Peyer's patch (tissue), 4 donors: ENCODE measurements around the gene HACD2. TPM values are rescaled to one million over a fixed set of nuclear protein-coding genes. Genes with fewer than 3 reads are reported as not detected.

ENCODE experiments used
- DNase-seq, 3 donors: peaks; one replicate each; pipeline ENCODE4 v3.0.0-alpha.2; 2017 to 2019
- H3K27ac ChIP-seq, 4 donors: fragments of 200-600 bp; sonication (generic); one replicate each; pipeline ENCODE4 v1.5.1; 2016 to 2019
- H3K27me3 ChIP-seq, 2 donors: fragments of 200-600 bp; sonication (generic); one replicate each; pipeline ENCODE4 v1.5.1; 2019
- H3K36me3 ChIP-seq, 3 donors: fragments of 200-600 bp; sonication (generic); one replicate each; pipeline ENCODE4 v1.5.1; 2016 to 2019
- H3K4me1 ChIP-seq, 4 donors: fragments of 200-600 bp; sonication (generic); one replicate each; pipeline ENCODE4 v1.5.1; 2016 to 2019
- H3K4me3 ChIP-seq, 4 donors: fragments of 200-600 bp; sonication (generic); 1 replicate in 3 of 4; 2 replicates in 1 of 4; pipeline ENCODE4 v1.5.1; 2016 to 2019; ENCODE audit warnings: mild to moderate bottlenecking in 1 of 4
- H3K9me3 ChIP-seq, 4 donors: fragments of 200-600 bp; sonication (generic); one replicate each; pipeline ENCODE4 v1.5.1; 2016 to 2019; ENCODE audit warnings: mild to moderate bottlenecking in 1 of 4
- POLR2A ChIP-seq, 2 donors: fragments of 450-650 bp; IDR thresholded peaks; one replicate each; pipeline ENCODE4 v1.5.1; 2017; ENCODE audit warnings: antibody characterized with exemption in 2 of 2, mild to moderate bottlenecking in 2 of 2, moderate library complexity in 2 of 2
- total RNA-seq, 4 donors: library from RNA; depleted of rRNA; stranded (reverse); fragments of >200 nt; gene quantifications; one replicate each; pipeline ENCODE4 v1.1.0, GENCODE V29; 2016
- TF ChIP-seq, protein P1 (sequence below), 6 experiments: fragments of 450-650 bp in 4 of 6; fragments of 200-600 bp in 2 of 6; sonication (generic) in 1 of 6; IDR thresholded peaks; one replicate each; pipeline ENCODE4 v1.5.1; 2017 to 2019; ENCODE audit warnings: antibody characterized with exemption in 6 of 6, mild to moderate bottlenecking in 3 of 6, moderate library complexity in 1 of 6

HACD2 gene
- total RNA-seq, 4 donors from 2014 or later = 19.8 to 53.6 (median 27.6) TPM

DNA sequence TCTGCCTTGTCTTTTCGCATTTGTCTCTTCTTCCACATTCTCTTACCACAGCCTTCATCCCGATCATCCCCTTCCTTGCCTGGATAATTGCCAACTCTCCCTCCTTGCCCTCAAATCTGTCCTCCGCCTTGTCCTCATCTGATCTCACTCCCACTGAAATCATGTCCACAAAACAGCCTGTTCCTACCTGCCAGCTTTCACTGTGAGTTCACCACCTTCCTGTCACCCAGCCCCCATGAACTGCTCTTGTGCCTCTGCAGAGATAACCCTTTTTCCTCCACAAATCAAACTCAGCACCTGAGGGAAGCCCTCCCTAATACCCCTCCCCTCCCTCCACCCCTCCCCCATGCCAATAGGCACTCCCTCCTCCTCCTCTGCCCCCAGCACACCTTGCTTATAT lies 131.2 kb downstream of the HACD2 start:
- TF ChIP-seq, protein P1, sequence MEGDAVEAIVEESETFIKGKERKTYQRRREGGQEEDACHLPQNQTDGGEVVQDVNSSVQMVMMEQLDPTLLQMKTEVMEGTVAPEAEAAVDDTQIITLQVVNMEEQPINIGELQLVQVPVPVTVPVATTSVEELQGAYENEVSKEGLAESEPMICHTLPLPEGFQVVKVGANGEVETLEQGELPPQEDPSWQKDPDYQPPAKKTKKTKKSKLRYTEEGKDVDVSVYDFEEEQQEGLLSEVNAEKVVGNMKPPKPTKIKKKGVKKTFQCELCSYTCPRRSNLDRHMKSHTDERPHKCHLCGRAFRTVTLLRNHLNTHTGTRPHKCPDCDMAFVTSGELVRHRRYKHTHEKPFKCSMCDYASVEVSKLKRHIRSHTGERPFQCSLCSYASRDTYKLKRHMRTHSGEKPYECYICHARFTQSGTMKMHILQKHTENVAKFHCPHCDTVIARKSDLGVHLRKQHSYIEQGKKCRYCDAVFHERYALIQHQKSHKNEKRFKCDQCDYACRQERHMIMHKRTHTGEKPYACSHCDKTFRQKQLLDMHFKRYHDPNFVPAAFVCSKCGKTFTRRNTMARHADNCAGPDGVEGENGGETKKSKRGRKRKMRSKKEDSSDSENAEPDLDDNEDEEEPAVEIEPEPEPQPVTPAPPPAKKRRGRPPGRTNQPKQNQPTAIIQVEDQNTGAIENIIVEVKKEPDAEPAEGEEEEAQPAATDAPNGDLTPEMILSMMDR (IDR thresholded peaks at IDR 0.05) = no peak
- no peak for TF ChIP-seq POLR2A (IDR thresholded peaks at IDR 0.05)
- Histone ChIP-seq H3K36me3 (no peaks in the 10 kb centered on the region), H3K9me3 (no peaks in the 10 kb centered on the region), H3K4me3 (no peak overlapping the region), H3K27me3 (peaks cover 0 to 6% of the 10 kb centered on the region in 2 donors), H3K27ac (no peak overlapping the region), H3K4me1 (peaks cover 0 to 19% (median 4%) of the 10 kb centered on the region in 4 donors)
- no peak for DNase-seq

DNA sequence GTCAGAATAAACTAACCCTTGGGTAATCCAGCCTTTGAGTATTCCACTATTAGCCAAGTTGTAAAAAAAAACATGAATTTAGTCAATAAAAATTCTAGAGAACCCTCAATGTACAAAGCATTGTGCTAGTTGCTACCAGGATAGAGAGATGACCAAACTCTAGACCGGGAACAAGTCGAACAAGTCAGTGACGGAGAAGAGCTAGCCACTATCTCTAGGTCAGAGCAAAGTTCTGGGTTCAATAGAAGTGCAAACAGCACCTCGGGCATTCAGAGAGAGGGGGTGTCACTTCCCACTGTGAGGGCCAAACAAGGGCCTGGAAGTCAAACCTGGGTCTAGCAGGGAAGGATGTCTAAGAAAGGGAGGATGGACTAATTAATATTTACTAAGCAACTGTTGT lies 133.7 kb downstream of the HACD2 start:
- Histone ChIP-seq H3K9me3 (no peaks in the 10 kb centered on the region), H3K4me1 (peaks cover 0 to 25% (median 7%) of the 10 kb centered on the region in 4 donors), H3K27me3 (peaks cover 0 to 6% of the 10 kb centered on the region in 2 donors), H3K36me3 (no peaks in the 10 kb centered on the region), H3K27ac (no peak overlapping the region), H3K4me3 (no peak overlapping the region)
- DNase-seq = no peak
- no peak for TF ChIP-seq POLR2A (IDR thresholded peaks at IDR 0.05)
- TF ChIP-seq, protein P1 (IDR thresholded peaks at IDR 0.05) = no peak

DNA sequence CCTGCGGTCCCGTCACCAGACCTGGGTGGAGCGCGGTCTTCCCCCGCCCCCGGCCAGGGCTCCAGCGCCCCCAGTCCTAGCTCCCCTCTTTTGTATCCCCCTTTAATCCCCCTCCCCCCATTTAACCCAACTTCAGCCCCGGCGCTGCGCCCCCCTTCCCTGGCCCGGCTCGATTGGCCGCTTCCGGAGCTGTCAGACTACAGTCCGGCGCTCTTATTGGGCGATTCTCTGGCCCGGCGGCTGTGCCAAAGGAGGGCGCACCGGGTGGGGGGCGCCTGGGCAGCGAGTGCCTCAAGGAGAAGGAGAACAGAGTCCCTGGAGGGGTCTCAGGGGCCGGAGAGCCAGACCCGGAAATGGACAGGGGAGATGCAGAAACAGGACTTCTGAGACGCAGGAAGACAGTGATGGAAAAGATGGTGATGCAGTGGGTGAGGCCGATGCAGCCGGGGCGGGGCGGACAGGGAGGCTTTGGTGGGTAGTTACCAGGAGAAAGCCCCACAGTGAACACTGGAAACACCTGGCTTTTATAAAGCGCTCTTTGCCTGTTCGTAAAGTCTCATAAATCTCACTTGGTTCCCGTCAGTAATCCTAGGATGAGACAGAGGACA lies 134.8 kb downstream of the HACD2 start:
- peaks cover 0 to 25% (median 7%) of the 10 kb centered on the region in 4 donors for H3K4me1 ChIP-seq
- peaks cover 0 to 6% of the 10 kb centered on the region in 2 donors for H3K27me3 ChIP-seq
- no peaks in the 10 kb centered on the region for H3K9me3 ChIP-seq
- DNase-seq = no peak
- no peaks in the 10 kb centered on the region for H3K36me3 ChIP-seq
- TF ChIP-seq POLR2A (IDR thresholded peaks at IDR 0.05) = no peak
- TF ChIP-seq, protein P1 (IDR thresholded peaks at IDR 0.05) = no peak
- peak overlapping the region; percentile 37 to 64 (median 53) for H3K4me3 ChIP-seq
- H3K27ac ChIP-seq = peak overlapping the region; percentile 40 to 87 (median 72)

DNA sequence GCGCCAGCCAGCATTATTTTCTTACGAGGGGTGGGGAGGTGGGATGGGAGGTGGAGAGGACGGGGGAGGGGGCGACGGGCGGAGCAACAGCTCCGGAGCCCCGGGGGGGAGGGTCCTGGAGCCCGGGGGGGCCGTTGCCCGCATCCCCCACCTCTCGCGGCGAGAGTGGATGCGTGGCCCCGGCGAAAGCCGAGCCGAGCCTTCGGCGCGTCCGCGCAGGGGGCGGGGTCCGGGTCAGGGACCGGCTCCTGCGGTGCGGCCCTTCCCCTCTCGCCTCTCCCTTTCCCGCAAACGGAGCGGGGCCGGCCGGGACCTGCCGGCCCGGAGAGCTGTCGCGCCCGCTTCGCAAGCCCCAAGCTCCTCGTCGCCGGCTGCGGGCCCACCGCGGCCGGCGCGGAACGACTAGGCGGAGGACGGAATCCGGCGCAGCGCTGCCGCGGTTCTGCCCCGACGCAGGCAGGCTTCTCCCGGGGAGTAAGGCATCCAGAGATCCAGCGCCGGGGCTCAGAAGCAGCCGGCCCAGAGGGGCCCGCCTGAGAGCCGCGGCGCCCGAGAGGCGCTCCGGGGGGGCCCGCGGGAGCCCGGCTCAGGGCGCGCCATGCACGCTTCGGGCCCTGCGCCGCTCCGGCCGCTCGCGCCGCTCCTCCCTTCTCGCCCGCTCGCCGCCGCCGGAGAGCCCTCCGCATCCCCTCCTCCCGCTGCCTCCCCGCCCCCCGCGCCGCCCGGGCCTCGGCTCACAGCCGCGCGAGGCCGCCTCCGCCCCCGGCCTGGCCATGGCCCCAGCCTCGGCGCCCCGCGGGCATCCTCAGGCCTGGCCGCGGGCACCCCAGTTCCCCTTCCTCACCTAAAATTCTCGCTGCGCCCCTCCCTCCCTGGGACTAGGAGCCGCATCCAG lies 135.5 kb downstream of the HACD2 start:
- Histone ChIP-seq H3K9me3 (no peaks in the 10 kb centered on the region), H3K4me3 (peak overlapping the region; percentile 37 to 64 (median 53)), H3K27me3 (peaks cover 0 to 6% of the 10 kb centered on the region in 2 donors), H3K36me3 (no peaks in the 10 kb centered on the region), H3K4me1 (peaks cover 0 to 25% (median 7%) of the 10 kb centered on the region in 4 donors), H3K27ac (peak overlapping the region; percentile 40 to 87 (median 72))
- peak in 1 of 3 donors; percentile 56 for DNase-seq
- no peak for TF ChIP-seq POLR2A (IDR thresholded peaks at IDR 0.05)
- TF ChIP-seq, protein P1 (IDR thresholded peaks at IDR 0.05) = no peak

DNA sequence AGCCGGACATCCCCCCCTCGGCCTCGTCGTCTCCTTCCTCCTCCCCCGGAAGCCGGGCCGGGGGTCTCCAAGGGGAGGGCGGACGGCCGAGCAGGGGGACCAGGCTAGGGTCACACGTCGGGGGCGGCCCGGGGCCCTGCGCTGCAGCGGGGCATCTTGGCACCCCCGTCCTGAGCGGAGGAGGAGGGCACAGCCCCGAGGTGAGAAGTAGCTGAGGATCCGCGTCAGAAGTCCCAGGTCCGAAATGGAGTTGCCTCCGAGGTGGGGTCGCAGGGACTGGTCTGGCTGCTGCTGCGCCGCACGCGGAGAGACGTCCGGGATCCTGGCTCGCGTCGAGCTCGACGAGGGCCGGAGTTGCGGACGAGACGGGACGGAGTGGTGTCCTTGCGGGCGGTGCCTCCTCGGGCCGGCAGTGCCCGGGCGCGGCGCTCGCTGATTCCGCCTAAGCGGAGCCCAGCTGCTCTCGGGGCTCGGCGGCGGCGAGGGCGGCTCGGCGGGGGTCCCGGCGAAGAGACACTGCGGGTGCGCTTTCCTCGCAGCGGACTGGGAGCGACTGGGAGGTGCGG lies 136.2 kb downstream of the HACD2 start, which contains the start of gene ADCY5:
Gene ADCY5, minus strand, starts transcription at position 555 of the 566 bp plus-strand sequence. Its CDS starts 545 bp downstream, at position 10.
- Histone ChIP-seq H3K27me3 (peaks cover 0 to 6% of the 10 kb centered on the region in 2 donors), H3K4me3 (peak within 1 kb of the TSS; percentile 37 to 64 (median 53)), H3K36me3 (no peaks in the 10 kb centered on the region), H3K4me1 (peaks cover 0 to 25% (median 7%) of the 10 kb centered on the region in 4 donors), H3K27ac (peak within 1 kb of the TSS; percentile 40 to 87 (median 72)), H3K9me3 (no peaks in the 10 kb centered on the region)
- DNase-seq = peak in 1 of 3 donors; percentile 66
- no peak for TF ChIP-seq POLR2A (IDR thresholded peaks at IDR 0.05)
- TF ChIP-seq, protein P1 (IDR thresholded peaks at IDR 0.05) = no peak
